ENCODE results near the gene SLC4A8.

The SLC4A8 gene

GRCh38 chr12:51392556-51393237, 31.9 kb upstream of the SLC4A8 start:
- peak overlapping the region; percentile 38 for H3K4me3 ChIP-seq (ENCODE audit: low read depth, low read length)
- no peak for DNase-seq (ENCODE audit: low read depth, low spot score)
- POLR2A ChIA-PET, result interaction anchor here (0.7 kb wide), 1 partner anchor 696 kb away, joined by 3 read pairs; no protein-coding TSS in a partner anchor
- CTCF ChIA-PET, result interaction anchor here (0.8 to 2.0 kb wide), 2 partner anchors 11 to 29 kb away, joined by 3 to 4 read pairs; no protein-coding TSS in a partner anchor
- TF ChIP-seq CTCF (IDR thresholded peaks at IDR 0.05; ENCODE audit: insufficient read depth, low read length, missing control alignments), result no peak

- POLR2A ChIA-PET, result interaction anchor here (0.6 to 1.1 kb wide), 4 partner anchors 23 to 554 kb away, joined by 3 to 5 read pairs (median 4); partner anchors contain the start of gene CSRNP2
- peak overlapping the region; percentile 4; the same call in 1 of the 2 replicates for H3K4me3 ChIP-seq (ENCODE audit: low read depth, low read length)
- TF ChIP-seq CTCF (IDR thresholded peaks at IDR 0.05; ENCODE audit: insufficient read depth, low read length, missing control alignments), result no peak
- peak; percentile 84 for DNase-seq (ENCODE audit: low read depth, low spot score)
- CTCF ChIA-PET, result interaction anchor here (1.2 to 2.2 kb wide), 3 partner anchors 12 to 481 kb away, joined by 3 to 10 read pairs (median 4); no protein-coding TSS in a partner anchor
These were observed 30.7 kb upstream of the SLC4A8 start for GRCh38 chr12:51393676-51394545.

- POLR2A ChIA-PET, result no interaction called here
- no peak overlapping the region for H3K4me3 ChIP-seq (ENCODE audit: low read depth, low read length)
- CTCF ChIA-PET, result interaction anchor here (0.6 to 2.2 kb wide), 3 partner anchors 38 to 466 kb away, joined by 3 to 10 read pairs (median 3); no protein-coding TSS in a partner anchor
- no peak for TF ChIP-seq CTCF (IDR thresholded peaks at IDR 0.05; ENCODE audit: insufficient read depth, low read length, missing control alignments)
- no peak for DNase-seq (ENCODE audit: low read depth, low spot score)
These were observed 29.1 kb upstream of the SLC4A8 start for GRCh38 chr12:51395283-51396230.

GRCh38 chr12:51397670-51398069, 27.0 kb upstream of the SLC4A8 start:
- DNase-seq (ENCODE audit: low read depth, low spot score), result no peak
- ChIA-PET CTCF (interaction anchor here (0.8 to 1.5 kb wide), 2 partner anchors 36 to 427 kb away, joined by 3 to 4 read pairs; no protein-coding TSS in a partner anchor), POLR2A (no interaction called here)
- H3K4me3 ChIP-seq (ENCODE audit: low read depth, low read length), result no peak overlapping the region
- no peak for TF ChIP-seq CTCF (IDR thresholded peaks at IDR 0.05; ENCODE audit: insufficient read depth, low read length, missing control alignments)

- no peak overlapping the region for H3K4me3 ChIP-seq (ENCODE audit: low read depth, low read length)
- ChIA-PET POLR2A (no interaction called here), CTCF (interaction anchor here (1.0 to 1.3 kb wide), 3 partner anchors 19 to 420 kb away, joined by 3 to 4 read pairs (median 3); partner anchors contain the start of gene SLC4A8)
- no peak for TF ChIP-seq CTCF (IDR thresholded peaks at IDR 0.05; ENCODE audit: insufficient read depth, low read length, missing control alignments)
- DNase-seq (ENCODE audit: low read depth, low spot score), result no peak
These were observed 24.7 kb upstream of the SLC4A8 start for GRCh38 chr12:51399891-51400290.
